GM23338 (cell line): ENCODE data around the gene CLSTN2. TPM values are rescaled to one million over a fixed set of nuclear protein-coding genes. Genes with fewer than 3 reads are reported as not detected.
A peak's percentile ranks its signal among the peaks of the same experiment; 100 is the strongest.

Experiments used
- ATAC-seq: fragments of 200-7000 bp; cut with Tn5 transposase; 3 replicates; pipeline ENCODE4 v1.9.1; 2020
- DNase-seq: peaks from one replicate; pipeline ENCODE4 v3.0.0-alpha.2; 2015; ENCODE audit warnings: low spot score
- H2AFZ ChIP-seq: fragments of 200-600 bp; sonication (generic); 2 replicates; pipeline ENCODE4 v1.8.0; 2016; ENCODE audit warnings: antibody characterized with exemption, mild to moderate bottlenecking, moderate library complexity
- H3F3A ChIP-seq: fragments of 200-600 bp; sonication (generic); replicated peaks from 2 replicates; pipeline ENCODE4 v1.8.0; 2017; ENCODE audit warnings: antibody characterized with exemption, mixed run types, low read depth
- H3K27ac ChIP-seq: fragments of 200-600 bp; sonication (generic); 2 replicates; pipeline ENCODE4 v1.6.1; 2016; ENCODE audit warnings: low read depth
- H3K27me3 ChIP-seq: fragments of 200-600 bp; sonication (generic); 2 replicates; pipeline ENCODE4 v1.8.0; 2016; ENCODE audit warnings: mild to moderate bottlenecking, mixed run types, moderate library complexity; ENCODE audit not compliant: insufficient read depth
- H3K36me3 ChIP-seq: fragments of 200-600 bp; sonication (generic); 2 replicates; pipeline ENCODE4 v1.8.0; 2016; ENCODE audit warnings: mild to moderate bottlenecking; ENCODE audit not compliant: insufficient read depth
- H3K4me1 ChIP-seq: fragments of 200-600 bp; sonication (generic); 2 replicates; pipeline ENCODE4 v1.8.0; 2016; ENCODE audit warnings: mild to moderate bottlenecking, moderate library complexity; ENCODE audit not compliant: insufficient read depth
- H3K4me2 ChIP-seq: fragments of 200-600 bp; sonication (generic); 2 replicates; pipeline ENCODE4 v1.7.1; 2017; ENCODE audit warnings: mixed run types
- H3K4me3 ChIP-seq: fragments of 200-600 bp; sonication (generic); 2 replicates; pipeline ENCODE4 v1.6.1; 2016; ENCODE audit warnings: mixed run types
- H3K79me2 ChIP-seq: fragments of 200-600 bp; sonication (generic); replicated peaks from 2 replicates; pipeline ENCODE4 v1.8.0; 2017; ENCODE audit warnings: mild to moderate bottlenecking; ENCODE audit not compliant: insufficient read depth
- H3K9me2 ChIP-seq: fragments of 200-600 bp; sonication (generic); 2 replicates; pipeline ENCODE4 v1.8.0; 2017; ENCODE audit not compliant: insufficient read depth
- H4K20me1 ChIP-seq: fragments of 200-600 bp; sonication (generic); replicated peaks from 2 replicates; pipeline ENCODE4 v1.8.0; 2017; ENCODE audit warnings: mild to moderate bottlenecking; ENCODE audit not compliant: insufficient read depth
- H3K27ac Mint-ChIP-seq: 2 replicates; pipeline ENCODE4 v1.8.0; 2020; ENCODE audit warnings: inconsistent platforms, mild to moderate bottlenecking, moderate library complexity, mixed read lengths
- H3K27me3 Mint-ChIP-seq: 3 replicates; pipeline ENCODE4 v1.8.0; 2022; ENCODE audit warnings: low read depth, mild to moderate bottlenecking, moderate library complexity, mixed read lengths, inconsistent platforms; ENCODE audit not compliant: insufficient read depth, poor library complexity
- H3K36me3 Mint-ChIP-seq: 3 replicates; pipeline ENCODE4 v1.8.0; 2021; ENCODE audit warnings: low read depth, mild to moderate bottlenecking, inconsistent platforms, moderate library complexity, mixed read lengths
- H3K4me1 Mint-ChIP-seq: 3 replicates; pipeline ENCODE4 v1.8.0; 2020; ENCODE audit warnings: mild to moderate bottlenecking, inconsistent platforms, mixed read lengths
- H3K4me3 Mint-ChIP-seq: 3 replicates; pipeline ENCODE4 v1.8.0; 2021; ENCODE audit warnings: moderate library complexity, mild to moderate bottlenecking, inconsistent platforms, mixed read lengths
- H3K9me3 Mint-ChIP-seq: 3 replicates; pipeline ENCODE4 v1.8.0; 2020; ENCODE audit warnings: moderate library complexity, mild to moderate bottlenecking, inconsistent platforms, mixed read lengths
- CREB1 ChIP-seq: fragments of 250-450 bp; sonication (Bioruptor Pico); IDR thresholded peaks from 2 replicates; pipeline ENCODE4 v1.5.0; 2020; ENCODE audit warnings: low read depth, mild to moderate bottlenecking, moderate library complexity
- EZH2 ChIP-seq: fragments of 200-600 bp; sonication (generic); IDR thresholded peaks from one replicate; pipeline ENCODE4 v1.8.0; 2017; ENCODE audit warnings: antibody characterized with exemption, mild to moderate bottlenecking, low read depth; ENCODE audit not compliant: unreplicated experiment
- EZH2phosphoT487 ChIP-seq: fragments of 200-600 bp; sonication (generic); IDR thresholded peaks from one replicate; pipeline ENCODE4 v1.8.1; 2018; ENCODE audit warnings: antibody characterized with exemption; ENCODE audit not compliant: unreplicated experiment
- JUNB ChIP-seq: IDR thresholded peaks from one replicate; pipeline ENCODE4 v1.6.1; 2016; ENCODE audit warnings: antibody characterized with exemption; ENCODE audit not compliant: unreplicated experiment
- NANOG ChIP-seq: IDR thresholded peaks from 2 replicates; pipeline ENCODE4 v1.6.1; 2016; ENCODE audit warnings: antibody characterized with exemption, borderline replicate concordance
- POLR2AphosphoS5 ChIP-seq: IDR thresholded peaks from 2 replicates; pipeline ENCODE4 v1.6.1; 2016; ENCODE audit warnings: antibody characterized with exemption, low read depth
- STAT1 ChIP-seq: IDR thresholded peaks from one replicate; pipeline ENCODE4 v1.6.1; 2016; ENCODE audit warnings: antibody characterized with exemption; ENCODE audit not compliant: unreplicated experiment
- ZNF114 ChIP-seq: fragments of 250-450 bp; sonication (Bioruptor Pico); IDR thresholded peaks from 2 replicates; pipeline ENCODE4 v1.5.0; 2020; ENCODE audit warnings: mild to moderate bottlenecking, moderate library complexity
- ZNF331 ChIP-seq: fragments of 250-450 bp; sonication (Bioruptor Pico); IDR thresholded peaks from 2 replicates; pipeline ENCODE4 v1.5.0; 2020; ENCODE audit warnings: low read depth, mild to moderate bottlenecking, moderate library complexity
- polyA plus RNA-seq: library from polyadenylated mRNA; unstranded; fragments of >200 nt; fragmentation: Nextera tagmentation; extraction: Ambion mirVana; gene quantifications from 2 replicates; pipeline ENCODE4 v1.2.1, GENCODE V29; 2016
- total RNA-seq: library from RNA; depleted of rRNA; stranded (reverse); fragments of >200 nt; shearing (Covaris generic); gene quantifications from 2 replicates; pipeline ENCODE4 v1.2.3, GENCODE V29; 2014
- TF ChIP-seq, protein P1 (sequence below), 2 experiments: fragments of 200-600 bp in 1 of 2; sonication (generic) in 1 of 2; conservative IDR thresholded peaks; 2 replicates each; pipeline versions ENCODE4 v1.5.1 to v1.6.1; 2016 to 2017; ENCODE audit warnings: antibody characterized with exemption in 2 of 2, low read depth in 2 of 2, mild to moderate bottlenecking in 2 of 2, moderate library complexity in 1 of 2
- TF ChIP-seq, protein P2 (sequence below): IDR thresholded peaks from 2 replicates; pipeline ENCODE4 v1.6.1; 2016; ENCODE audit warnings: antibody characterized with exemption
- TF ChIP-seq, protein P3 (sequence below): fragments of 250-450 bp; sonication (Bioruptor Pico); IDR thresholded peaks from 2 replicates; pipeline ENCODE4 v1.5.0; 2020; ENCODE audit warnings: mild to moderate bottlenecking, moderate library complexity
- TF ChIP-seq, protein P4 (sequence below): IDR thresholded peaks from one replicate; pipeline ENCODE4 v1.6.1; 2018; ENCODE audit warnings: antibody characterized with exemption; ENCODE audit not compliant: unreplicated experiment

Gene CLSTN2
- total and polyA plus RNA-seq, 2 experiments from 2014 or later = 0.11 to 0.83 TPM

DNA sequence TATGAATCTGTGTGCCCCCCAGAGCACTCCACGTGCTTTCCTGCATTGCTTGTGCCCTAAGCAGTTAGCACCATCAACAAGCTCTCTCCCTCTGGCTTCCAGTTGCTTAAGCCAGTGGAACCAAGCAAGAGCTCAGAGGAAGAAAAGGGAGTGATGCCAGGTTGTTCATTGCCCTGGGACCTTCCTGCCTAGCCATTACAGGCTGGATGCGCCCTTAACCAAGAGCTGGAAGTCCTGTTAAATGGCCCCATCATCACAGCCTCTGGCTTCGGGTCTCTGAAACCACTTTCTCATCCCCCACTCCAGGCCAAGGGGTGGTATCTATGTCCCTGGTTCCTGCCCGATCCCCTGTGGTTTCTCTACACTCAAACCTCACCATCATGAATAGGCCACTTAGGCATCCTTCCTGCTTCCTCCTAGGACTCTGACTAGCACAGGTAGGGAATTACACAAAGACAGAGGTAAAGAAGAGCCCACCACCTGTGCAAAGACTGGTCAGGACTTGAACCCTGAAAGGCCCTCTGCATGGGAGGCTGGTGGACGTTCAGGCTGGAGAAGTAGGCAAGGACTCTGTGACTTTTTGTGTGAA lies 433.3 kb downstream of the CLSTN2 start:
- no peak for DNase-seq
- H3K4me2 ChIP-seq = no peak overlapping the region
- H3K9me3 Mint-ChIP-seq = no peaks in the 10 kb centered on the region
- no peaks in the 10 kb centered on the region for H3K36me3 Mint-ChIP-seq
- H3K27ac ChIP-seq = no peak overlapping the region
- H3K27me3 ChIP-seq = no peaks in the 10 kb centered on the region
- H2AFZ ChIP-seq = peak overlapping the region; percentile 38; the same call in 1 of the 2 replicates
- H3K36me3 ChIP-seq = no peaks in the 10 kb centered on the region
- peaks cover 7% of the 10 kb centered on the region for H3K4me1 Mint-ChIP-seq
- no peaks in the 10 kb centered on the region for H3K79me2 ChIP-seq
- H3K4me3 Mint-ChIP-seq = no peak overlapping the region
- no peaks in the 10 kb centered on the region for H4K20me1 ChIP-seq
- H3K9me2 ChIP-seq = 0 out of 2 replicates have a peak, but pooled peaks cover 14% of the 10 kb centered on the region
- no peak overlapping the region for H3K4me3 ChIP-seq
- ATAC-seq = no peak
- no peaks in the 10 kb centered on the region for H3K4me1 ChIP-seq
- TF ChIP-seq JUNB (no peak), POLR2AphosphoS5 (no peak), CREB1 (no peak), EZH2 (no peak), EZH2phosphoT487 (no peak), ZNF114 (CRISPR knock-in tag) (no peak), STAT1 (no peak), NANOG (no peak), ZNF331 (CRISPR knock-in tag) (no peak)
- TF ChIP-seq, protein P1, sequence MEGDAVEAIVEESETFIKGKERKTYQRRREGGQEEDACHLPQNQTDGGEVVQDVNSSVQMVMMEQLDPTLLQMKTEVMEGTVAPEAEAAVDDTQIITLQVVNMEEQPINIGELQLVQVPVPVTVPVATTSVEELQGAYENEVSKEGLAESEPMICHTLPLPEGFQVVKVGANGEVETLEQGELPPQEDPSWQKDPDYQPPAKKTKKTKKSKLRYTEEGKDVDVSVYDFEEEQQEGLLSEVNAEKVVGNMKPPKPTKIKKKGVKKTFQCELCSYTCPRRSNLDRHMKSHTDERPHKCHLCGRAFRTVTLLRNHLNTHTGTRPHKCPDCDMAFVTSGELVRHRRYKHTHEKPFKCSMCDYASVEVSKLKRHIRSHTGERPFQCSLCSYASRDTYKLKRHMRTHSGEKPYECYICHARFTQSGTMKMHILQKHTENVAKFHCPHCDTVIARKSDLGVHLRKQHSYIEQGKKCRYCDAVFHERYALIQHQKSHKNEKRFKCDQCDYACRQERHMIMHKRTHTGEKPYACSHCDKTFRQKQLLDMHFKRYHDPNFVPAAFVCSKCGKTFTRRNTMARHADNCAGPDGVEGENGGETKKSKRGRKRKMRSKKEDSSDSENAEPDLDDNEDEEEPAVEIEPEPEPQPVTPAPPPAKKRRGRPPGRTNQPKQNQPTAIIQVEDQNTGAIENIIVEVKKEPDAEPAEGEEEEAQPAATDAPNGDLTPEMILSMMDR (conservative IDR thresholded peaks at IDR 0.05; ENCODE audit: low read depth in 2 of 2) = no peak
- TF ChIP-seq, protein P2, sequence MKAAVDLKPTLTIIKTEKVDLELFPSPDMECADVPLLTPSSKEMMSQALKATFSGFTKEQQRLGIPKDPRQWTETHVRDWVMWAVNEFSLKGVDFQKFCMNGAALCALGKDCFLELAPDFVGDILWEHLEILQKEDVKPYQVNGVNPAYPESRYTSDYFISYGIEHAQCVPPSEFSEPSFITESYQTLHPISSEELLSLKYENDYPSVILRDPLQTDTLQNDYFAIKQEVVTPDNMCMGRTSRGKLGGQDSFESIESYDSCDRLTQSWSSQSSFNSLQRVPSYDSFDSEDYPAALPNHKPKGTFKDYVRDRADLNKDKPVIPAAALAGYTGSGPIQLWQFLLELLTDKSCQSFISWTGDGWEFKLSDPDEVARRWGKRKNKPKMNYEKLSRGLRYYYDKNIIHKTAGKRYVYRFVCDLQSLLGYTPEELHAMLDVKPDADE = no peak
- TF ChIP-seq, protein P3, sequence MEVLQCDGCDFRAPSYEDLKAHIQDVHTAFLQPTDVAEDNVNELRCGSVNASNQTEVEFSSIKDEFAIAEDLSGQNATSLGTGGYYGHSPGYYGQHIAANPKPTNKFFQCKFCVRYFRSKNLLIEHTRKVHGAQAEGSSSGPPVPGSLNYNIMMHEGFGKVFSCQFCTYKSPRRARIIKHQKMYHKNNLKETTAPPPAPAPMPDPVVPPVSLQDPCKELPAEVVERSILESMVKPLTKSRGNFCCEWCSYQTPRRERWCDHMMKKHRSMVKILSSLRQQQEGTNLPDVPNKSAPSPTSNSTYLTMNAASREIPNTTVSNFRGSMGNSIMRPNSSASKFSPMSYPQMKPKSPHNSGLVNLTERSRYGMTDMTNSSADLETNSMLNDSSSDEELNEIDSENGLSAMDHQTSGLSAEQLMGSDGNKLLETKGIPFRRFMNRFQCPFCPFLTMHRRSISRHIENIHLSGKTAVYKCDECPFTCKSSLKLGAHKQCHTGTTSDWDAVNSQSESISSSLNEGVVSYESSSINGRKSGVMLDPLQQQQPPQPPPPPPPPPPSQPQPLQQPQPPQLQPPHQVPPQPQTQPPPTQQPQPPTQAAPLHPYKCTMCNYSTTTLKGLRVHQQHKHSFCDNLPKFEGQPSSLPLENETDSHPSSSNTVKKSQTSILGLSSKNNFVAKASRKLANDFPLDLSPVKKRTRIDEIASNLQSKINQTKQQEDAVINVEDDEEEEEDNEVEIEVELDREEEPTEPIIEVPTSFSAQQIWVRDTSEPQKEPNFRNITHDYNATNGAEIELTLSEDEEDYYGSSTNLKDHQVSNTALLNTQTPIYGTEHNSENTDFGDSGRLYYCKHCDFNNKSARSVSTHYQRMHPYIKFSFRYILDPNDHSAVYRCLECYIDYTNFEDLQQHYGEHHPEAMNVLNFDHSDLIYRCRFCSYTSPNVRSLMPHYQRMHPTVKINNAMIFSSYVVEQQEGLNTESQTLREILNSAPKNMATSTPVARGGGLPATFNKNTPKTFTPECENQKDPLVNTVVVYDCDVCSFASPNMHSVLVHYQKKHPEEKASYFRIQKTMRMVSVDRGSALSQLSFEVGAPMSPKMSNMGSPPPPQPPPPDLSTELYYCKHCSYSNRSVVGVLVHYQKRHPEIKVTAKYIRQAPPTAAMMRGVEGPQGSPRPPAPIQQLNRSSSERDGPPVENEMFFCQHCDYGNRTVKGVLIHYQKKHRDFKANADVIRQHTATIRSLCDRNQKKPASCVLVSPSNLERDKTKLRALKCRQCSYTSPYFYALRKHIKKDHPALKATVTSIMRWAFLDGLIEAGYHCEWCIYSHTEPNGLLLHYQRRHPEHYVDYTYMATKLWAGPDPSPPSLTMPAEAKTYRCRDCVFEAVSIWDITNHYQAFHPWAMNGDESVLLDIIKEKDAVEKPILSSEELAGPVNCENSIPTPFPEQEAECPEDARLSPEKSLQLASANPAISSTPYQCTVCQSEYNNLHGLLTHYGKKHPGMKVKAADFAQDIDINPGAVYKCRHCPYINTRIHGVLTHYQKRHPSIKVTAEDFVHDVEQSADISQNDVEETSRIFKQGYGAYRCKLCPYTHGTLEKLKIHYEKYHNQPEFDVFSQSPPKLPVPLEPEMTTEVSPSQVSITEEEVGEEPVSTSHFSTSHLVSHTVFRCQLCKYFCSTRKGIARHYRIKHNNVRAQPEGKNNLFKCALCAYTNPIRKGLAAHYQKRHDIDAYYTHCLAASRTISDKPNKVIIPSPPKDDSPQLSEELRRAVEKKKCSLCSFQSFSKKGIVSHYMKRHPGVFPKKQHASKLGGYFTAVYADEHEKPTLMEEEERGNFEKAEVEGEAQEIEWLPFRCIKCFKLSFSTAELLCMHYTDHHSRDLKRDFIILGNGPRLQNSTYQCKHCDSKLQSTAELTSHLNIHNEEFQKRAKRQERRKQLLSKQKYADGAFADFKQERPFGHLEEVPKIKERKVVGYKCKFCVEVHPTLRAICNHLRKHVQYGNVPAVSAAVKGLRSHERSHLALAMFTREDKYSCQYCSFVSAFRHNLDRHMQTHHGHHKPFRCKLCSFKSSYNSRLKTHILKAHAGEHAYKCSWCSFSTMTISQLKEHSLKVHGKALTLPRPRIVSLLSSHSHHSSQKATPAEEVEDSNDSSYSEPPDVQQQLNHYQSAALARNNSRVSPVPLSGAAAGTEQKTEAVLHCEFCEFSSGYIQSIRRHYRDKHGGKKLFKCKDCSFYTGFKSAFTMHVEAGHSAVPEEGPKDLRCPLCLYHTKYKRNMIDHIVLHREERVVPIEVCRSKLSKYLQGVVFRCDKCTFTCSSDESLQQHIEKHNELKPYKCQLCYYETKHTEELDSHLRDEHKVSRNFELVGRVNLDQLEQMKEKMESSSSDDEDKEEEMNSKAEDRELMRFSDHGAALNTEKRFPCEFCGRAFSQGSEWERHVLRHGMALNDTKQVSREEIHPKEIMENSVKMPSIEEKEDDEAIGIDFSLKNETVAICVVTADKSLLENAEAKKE = no peak
- TF ChIP-seq, protein P4, sequence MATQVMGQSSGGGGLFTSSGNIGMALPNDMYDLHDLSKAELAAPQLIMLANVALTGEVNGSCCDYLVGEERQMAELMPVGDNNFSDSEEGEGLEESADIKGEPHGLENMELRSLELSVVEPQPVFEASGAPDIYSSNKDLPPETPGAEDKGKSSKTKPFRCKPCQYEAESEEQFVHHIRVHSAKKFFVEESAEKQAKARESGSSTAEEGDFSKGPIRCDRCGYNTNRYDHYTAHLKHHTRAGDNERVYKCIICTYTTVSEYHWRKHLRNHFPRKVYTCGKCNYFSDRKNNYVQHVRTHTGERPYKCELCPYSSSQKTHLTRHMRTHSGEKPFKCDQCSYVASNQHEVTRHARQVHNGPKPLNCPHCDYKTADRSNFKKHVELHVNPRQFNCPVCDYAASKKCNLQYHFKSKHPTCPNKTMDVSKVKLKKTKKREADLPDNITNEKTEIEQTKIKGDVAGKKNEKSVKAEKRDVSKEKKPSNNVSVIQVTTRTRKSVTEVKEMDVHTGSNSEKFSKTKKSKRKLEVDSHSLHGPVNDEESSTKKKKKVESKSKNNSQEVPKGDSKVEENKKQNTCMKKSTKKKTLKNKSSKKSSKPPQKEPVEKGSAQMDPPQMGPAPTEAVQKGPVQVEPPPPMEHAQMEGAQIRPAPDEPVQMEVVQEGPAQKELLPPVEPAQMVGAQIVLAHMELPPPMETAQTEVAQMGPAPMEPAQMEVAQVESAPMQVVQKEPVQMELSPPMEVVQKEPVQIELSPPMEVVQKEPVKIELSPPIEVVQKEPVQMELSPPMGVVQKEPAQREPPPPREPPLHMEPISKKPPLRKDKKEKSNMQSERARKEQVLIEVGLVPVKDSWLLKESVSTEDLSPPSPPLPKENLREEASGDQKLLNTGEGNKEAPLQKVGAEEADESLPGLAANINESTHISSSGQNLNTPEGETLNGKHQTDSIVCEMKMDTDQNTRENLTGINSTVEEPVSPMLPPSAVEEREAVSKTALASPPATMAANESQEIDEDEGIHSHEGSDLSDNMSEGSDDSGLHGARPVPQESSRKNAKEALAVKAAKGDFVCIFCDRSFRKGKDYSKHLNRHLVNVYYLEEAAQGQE = no peak
- H3K27me3 Mint-ChIP-seq = peaks cover 4% of the 10 kb centered on the region
- H3F3A ChIP-seq = no peaks in the 10 kb centered on the region
- H3K27ac Mint-ChIP-seq = no peak overlapping the region
